Testis (tissue), 3 donors: ENCODE measurements around the gene DCN. TPM values are rescaled to one million over a fixed set of nuclear protein-coding genes. Genes with fewer than 3 reads are reported as not detected.

Source experiments
- DNase-seq: peaks from one replicate; pipeline ENCODE4 v3.0.0-alpha.2; 2019
- H3K27ac ChIP-seq, 2 donors: fragments of 200-600 bp; sonication (generic); one replicate each; pipeline ENCODE4 v1.5.1; 2019
- H3K27me3 ChIP-seq: fragments of 200-600 bp; sonication (generic); one replicate; pipeline ENCODE4 v1.5.1; 2019
- H3K36me3 ChIP-seq: fragments of 200-600 bp; sonication (generic); one replicate; pipeline ENCODE4 v1.5.1; 2017; ENCODE audit warnings: low read depth; ENCODE audit errors: missing control alignments
- H3K4me1 ChIP-seq: fragments of 200-600 bp; sonication (generic); one replicate; pipeline ENCODE4 v1.5.1; 2019
- H3K4me3 ChIP-seq, 2 donors: fragments of 200-600 bp; sonication (generic); one replicate each; pipeline ENCODE4 v1.5.1; 2017 to 2019
- H3K9me3 ChIP-seq: fragments of 200-600 bp; sonication (generic); one replicate; pipeline ENCODE4 v1.5.1; 2017
- POLR2A ChIP-seq: fragments of 450-650 bp; IDR thresholded peaks from one replicate; pipeline ENCODE4 v1.6.1; 2017; ENCODE audit warnings: antibody characterized with exemption, mild to moderate bottlenecking, moderate library complexity
- WGBS, 2 donors: methylation state at CpG; one replicate each; pipeline ENCODE4 v1.1.5; 2018; 5-methylcytosine and 5-hydroxymethylcytosine counted together
- intact Hi-C: fragments of 100-400 bp; cut with DNase I; formaldehyde crosslinking; loops from one replicate; pipeline ENCODE4 v1.15.1; 2023; ENCODE audit warnings: low total_unique reads
- polyA plus RNA-seq: library from polyadenylated mRNA; stranded (reverse); fragments of 350-450 nt; fragmentation: Illumina TruSeq; extraction: RNeasy Lipid Tissue Mini Kit (QIAGEN cat#74804); gene quantifications from one replicate; pipeline ENCODE4 v1.2.3, GENCODE V29; 2014; ENCODE audit warnings: low read depth, low replicate concordance; ENCODE audit not compliant: insufficient read depth
- total RNA-seq, 2 donors: library from RNA; depleted of rRNA; stranded (reverse); fragments of >200 nt; gene quantifications; one replicate each; pipeline ENCODE4 v1.2.3, GENCODE V29; 2016
- TF ChIP-seq, protein P1 (sequence below), 3 experiments: fragments of 450-650 bp in 2 of 3; fragments of 200-600 bp in 1 of 3; sonication (generic) in 1 of 3; IDR thresholded peaks; one replicate each; pipeline ENCODE4 v1.5.1; 2016 to 2019; ENCODE audit warnings: antibody characterized with exemption in 3 of 3, mild to moderate bottlenecking in 2 of 3, moderate library complexity in 1 of 3

Gene DCN
- total and polyA plus RNA-seq, 3 donors from 2014 or later, result 144 to 1,453 (median 329) TPM

- intact Hi-C loops, result no loop called here
- Histone ChIP-seq H3K36me3 (no peaks in the 10 kb centered on the region), H3K27ac (no peak overlapping the region), H3K9me3 (no peaks in the 10 kb centered on the region), H3K4me3 (no peak overlapping the region), H3K27me3 (no peaks in the 10 kb centered on the region), H3K4me1 (no peaks in the 10 kb centered on the region)
- DNase-seq, result no peak
- TF ChIP-seq, protein P1, sequence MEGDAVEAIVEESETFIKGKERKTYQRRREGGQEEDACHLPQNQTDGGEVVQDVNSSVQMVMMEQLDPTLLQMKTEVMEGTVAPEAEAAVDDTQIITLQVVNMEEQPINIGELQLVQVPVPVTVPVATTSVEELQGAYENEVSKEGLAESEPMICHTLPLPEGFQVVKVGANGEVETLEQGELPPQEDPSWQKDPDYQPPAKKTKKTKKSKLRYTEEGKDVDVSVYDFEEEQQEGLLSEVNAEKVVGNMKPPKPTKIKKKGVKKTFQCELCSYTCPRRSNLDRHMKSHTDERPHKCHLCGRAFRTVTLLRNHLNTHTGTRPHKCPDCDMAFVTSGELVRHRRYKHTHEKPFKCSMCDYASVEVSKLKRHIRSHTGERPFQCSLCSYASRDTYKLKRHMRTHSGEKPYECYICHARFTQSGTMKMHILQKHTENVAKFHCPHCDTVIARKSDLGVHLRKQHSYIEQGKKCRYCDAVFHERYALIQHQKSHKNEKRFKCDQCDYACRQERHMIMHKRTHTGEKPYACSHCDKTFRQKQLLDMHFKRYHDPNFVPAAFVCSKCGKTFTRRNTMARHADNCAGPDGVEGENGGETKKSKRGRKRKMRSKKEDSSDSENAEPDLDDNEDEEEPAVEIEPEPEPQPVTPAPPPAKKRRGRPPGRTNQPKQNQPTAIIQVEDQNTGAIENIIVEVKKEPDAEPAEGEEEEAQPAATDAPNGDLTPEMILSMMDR (IDR thresholded peaks at IDR 0.05), result no peak
- TF ChIP-seq POLR2A, result no peak
These were observed 21.6 kb downstream of the DCN start for GRCh38 chr12:91161009-91161408.

GRCh38 chr12:91155990-91156389 lies 26.6 kb downstream of the DCN start:
- intact Hi-C loops, result no loop called here
- TF ChIP-seq, protein P1 (IDR thresholded peaks at IDR 0.05), result no peak
- no peak for DNase-seq

GRCh38 chr12:91154131-91154530 lies 28.5 kb downstream of the DCN start:
- intact Hi-C loops, result no loop called here
- H3K27ac ChIP-seq, result no peak overlapping the region
- WGBS, 2 donors, result 64 to 66% methylated on average over 3 of the region's 3 CpGs
- no peak for DNase-seq
- no peaks in the 10 kb centered on the region for H3K36me3 ChIP-seq
- H3K27me3 ChIP-seq, result no peaks in the 10 kb centered on the region
- H3K4me1 ChIP-seq, result no peaks in the 10 kb centered on the region
- no peak overlapping the region for H3K4me3 ChIP-seq
- no peaks in the 10 kb centered on the region for H3K9me3 ChIP-seq
- TF ChIP-seq, protein P1 (IDR thresholded peaks at IDR 0.05), result no peak
- TF ChIP-seq POLR2A, result no peak

More at GRCh38 chr12:91155990-91156389, 26.6 kb downstream of the DCN start:
- WGBS, 2 donors, result 63 to 76% methylated on average over 2 of the region's 2 CpGs
- Histone ChIP-seq H3K36me3 (no peaks in the 10 kb centered on the region), H3K4me3 (no peak overlapping the region), H3K27ac (no peak overlapping the region), H3K27me3 (no peaks in the 10 kb centered on the region), H3K4me1 (no peaks in the 10 kb centered on the region), H3K9me3 (no peaks in the 10 kb centered on the region)

DNA sequence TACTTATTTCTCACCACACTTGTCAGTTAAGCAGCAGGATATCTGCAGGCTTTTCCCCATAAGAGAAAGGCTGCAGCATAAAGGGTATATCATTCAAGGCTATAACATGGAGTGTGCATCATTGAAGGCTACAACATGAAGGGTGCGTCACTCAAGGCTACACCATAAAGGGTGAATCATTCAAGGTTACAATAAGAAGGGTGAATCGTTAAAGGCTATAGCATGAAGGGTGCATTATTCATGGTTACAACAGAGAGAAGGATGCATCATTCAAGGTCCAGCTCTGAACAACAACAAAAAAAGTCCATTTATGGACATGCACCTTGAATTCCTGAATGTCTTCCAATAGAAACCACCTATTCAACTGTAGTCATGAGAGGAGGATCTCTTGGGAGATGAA lies 38.6 kb downstream of the DCN start:
- H3K4me1 ChIP-seq, result no peaks in the 10 kb centered on the region
- H3K27me3 ChIP-seq, result no peaks in the 10 kb centered on the region
- no peak overlapping the region for H3K27ac ChIP-seq
- intact Hi-C loops, result no loop called here
- no peak overlapping the region for H3K4me3 ChIP-seq
- WGBS, 2 donors, result 68 to 75% methylated on average over 2 of the region's 2 CpGs
- no peaks in the 10 kb centered on the region for H3K36me3 ChIP-seq
- no peak for DNase-seq
- no peaks in the 10 kb centered on the region for H3K9me3 ChIP-seq
- no peak for TF ChIP-seq POLR2A
- TF ChIP-seq, protein P1 (IDR thresholded peaks at IDR 0.05), result no peak

DNA sequence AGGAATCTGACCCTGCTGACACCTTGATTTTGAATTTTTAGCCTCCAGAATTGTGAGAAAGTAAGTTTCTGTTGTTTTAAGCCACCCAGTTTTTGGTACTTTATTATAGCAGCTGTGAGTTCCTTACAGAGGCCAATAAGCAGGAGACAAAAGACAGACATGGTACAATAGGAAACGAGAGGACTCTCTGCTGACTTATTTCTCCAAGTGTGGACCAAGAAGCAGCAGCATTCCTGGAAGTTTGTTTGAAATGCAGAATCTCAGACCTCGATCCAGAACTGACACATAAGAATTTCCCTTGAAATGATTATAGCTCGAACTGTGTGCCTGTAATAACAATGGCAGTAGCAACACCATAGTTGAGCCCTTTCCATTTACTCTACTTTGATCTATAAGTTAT lies 39.4 kb downstream of the DCN start:
- no peak for DNase-seq
- Histone ChIP-seq H3K36me3 (no peaks in the 10 kb centered on the region), H3K4me1 (peaks cover 6% of the 10 kb centered on the region), H3K4me3 (no peak overlapping the region), H3K27ac (no peak overlapping the region), H3K27me3 (no peaks in the 10 kb centered on the region), H3K9me3 (no peaks in the 10 kb centered on the region)
- TF ChIP-seq POLR2A, result no peak
- TF ChIP-seq, protein P1 (IDR thresholded peaks at IDR 0.05), result no peak
- intact Hi-C loops, result no loop called here
- 57 to 68% methylated on average over 3 of the region's 3 CpGs for WGBS, 2 donors
